Activated T-helper 2 cell treated with anti-CD3 and anti-CD28 coated beads, Interferon-gamma antibody, Interleukin-2, Interleukin-4, amounts not matched to agents 10 μg/mL and 5 μg/mL and 100 μg/mL, durations not matched to agents 14 hours and 24 hours and 36 hours (primary cell): Measurements from ENCODE around the gene CMYA5. TPM values are rescaled to one million over a fixed set of nuclear protein-coding genes. Genes with fewer than 3 reads are reported as not detected.
A peak's percentile ranks its signal among the peaks of the same experiment; 100 is the strongest.
"Not testable (repeated sequence)": the region's sequence is repeated elsewhere in the genome, so short reads cannot be mapped to it uniquely, and the experiment has no call there.

Experiments used
- DNase-seq: peaks from one replicate; pipeline ENCODE4 v3.0.0; 2021; ENCODE audit warnings: low spot score
- H3K27ac Mint-ChIP-seq: one replicate; pipeline ENCODE4 v1.8.0; 2021; ENCODE audit warnings: mixed read lengths
- H3K27me3 Mint-ChIP-seq: one replicate; pipeline ENCODE4 v1.8.0; 2021; ENCODE audit warnings: low read depth, mixed read lengths
- H3K36me3 Mint-ChIP-seq: one replicate; pipeline ENCODE4 v1.8.0; 2021; ENCODE audit warnings: low read depth, mixed read lengths
- H3K4me1 Mint-ChIP-seq: one replicate; pipeline ENCODE4 v1.8.0; 2021; ENCODE audit warnings: low read depth, mixed read lengths
- H3K4me3 Mint-ChIP-seq: one replicate; pipeline ENCODE4 v1.8.0; 2021; ENCODE audit warnings: low read depth, mild to moderate bottlenecking, moderate library complexity, mixed read lengths
- H3K9me3 Mint-ChIP-seq: one replicate; pipeline ENCODE4 v1.8.0; 2021; ENCODE audit warnings: mixed read lengths
- intact Hi-C: fragments of 100-400 bp; cut with micrococcal nuclease; formaldehyde crosslinking; loops from one replicate; pipeline ENCODE4 v1.15.1; 2023
- total RNA-seq: library from RNA; stranded (reverse); gene quantifications from 2 replicates; pipeline ENCODE4 v1.2.3, GENCODE V29; 2022

The CMYA5 gene
- total RNA-seq, result 0.11 and 0.44 TPM in 2 replicates

- no peak for DNase-seq
- intact Hi-C loops, result no loop called here
- no peak within 1 kb of the TSS for H3K4me3 Mint-ChIP-seq
- H3K27ac Mint-ChIP-seq, result no peak within 1 kb of the TSS
- H3K36me3 Mint-ChIP-seq, result peaks cover 38% of the 10 kb centered on the region
- H3K27me3 Mint-ChIP-seq, result no peaks in the 10 kb centered on the region
- peaks cover 10% of the 10 kb centered on the region for H3K4me1 Mint-ChIP-seq
- H3K9me3 Mint-ChIP-seq, result no peaks in the 10 kb centered on the region
Observed at GRCh38 chr5:79689541-79690466, at the start of gene CMYA5. Gene CMYA5 (plus strand): TSS chr5:79689836. CDS start chr5:79689908, 72 bp downstream.

DNA sequence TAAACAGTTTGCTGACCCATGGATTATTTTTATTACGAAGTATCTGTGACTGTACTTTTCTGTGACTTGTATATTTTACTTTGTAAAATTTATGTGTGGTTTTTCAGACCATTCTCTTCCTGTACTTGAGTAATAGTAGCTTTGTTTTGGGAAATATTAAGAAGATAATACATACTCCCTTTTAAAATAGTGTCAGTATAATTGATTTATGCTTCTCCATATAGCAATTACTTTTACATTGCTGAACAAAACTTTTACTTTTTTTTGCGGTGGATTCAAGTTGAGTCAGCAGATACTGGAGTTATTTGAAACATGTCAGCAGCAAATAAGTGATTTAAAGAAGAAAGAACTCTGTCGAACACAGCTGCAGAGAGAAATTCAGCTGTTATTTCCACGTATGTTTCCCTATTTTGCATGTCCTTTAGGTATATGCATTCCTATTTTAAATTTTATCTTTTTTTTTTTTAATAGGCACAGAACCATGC lies 49.0 kb upstream of the CMYA5 start:
- Mint-ChIP-seq H3K27ac (no peak overlapping the region), H3K9me3 (no peaks in the 10 kb centered on the region), H3K4me3 (no peak overlapping the region), H3K27me3 (no peaks in the 10 kb centered on the region), H3K4me1 (peaks cover 8% of the 10 kb centered on the region), H3K36me3 (peaks cover 68% of the 10 kb centered on the region)
- intact Hi-C loops, result no loop called here
- DNase-seq, result no peak

DNA sequence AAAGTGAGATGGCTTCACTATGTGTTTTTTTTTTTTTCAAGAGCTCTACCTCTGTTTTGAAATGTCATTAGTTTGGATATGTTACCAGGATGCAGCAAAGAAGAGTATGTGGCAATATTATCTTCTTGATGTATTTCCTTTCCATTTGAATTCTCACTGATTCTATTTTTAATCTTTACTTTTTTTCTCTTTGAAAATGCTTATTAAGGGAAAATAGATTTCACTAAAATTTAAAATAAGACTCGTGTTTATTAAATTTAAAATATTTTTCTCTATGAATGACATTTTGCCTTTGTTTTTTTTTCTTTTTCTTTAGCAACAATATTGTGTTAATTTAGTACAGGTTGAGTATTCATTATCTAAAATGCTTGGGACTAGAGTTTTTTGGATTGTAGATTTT lies 48.2 kb upstream of the CMYA5 start:
- intact Hi-C loops, result no loop called here
- H3K27me3 Mint-ChIP-seq, result no peaks in the 10 kb centered on the region
- no peaks in the 10 kb centered on the region for H3K9me3 Mint-ChIP-seq
- no peak overlapping the region for H3K27ac Mint-ChIP-seq
- H3K4me3 Mint-ChIP-seq, result no peak overlapping the region
- H3K36me3 Mint-ChIP-seq, result peaks cover 69% of the 10 kb centered on the region
- peaks cover 8% of the 10 kb centered on the region for H3K4me1 Mint-ChIP-seq
- no peak for DNase-seq

GRCh38 chr5:79642210-79642609 lies 47.4 kb upstream of the CMYA5 start:
- Mint-ChIP-seq H3K36me3 (peaks cover 68% of the 10 kb centered on the region), H3K27me3 (no peaks in the 10 kb centered on the region), H3K27ac (no peak overlapping the region), H3K4me3 (no peak overlapping the region), H3K9me3 (no peaks in the 10 kb centered on the region), H3K4me1 (peaks cover 8% of the 10 kb centered on the region)
- no peak for DNase-seq
- intact Hi-C loops, result no loop called here

DNA sequence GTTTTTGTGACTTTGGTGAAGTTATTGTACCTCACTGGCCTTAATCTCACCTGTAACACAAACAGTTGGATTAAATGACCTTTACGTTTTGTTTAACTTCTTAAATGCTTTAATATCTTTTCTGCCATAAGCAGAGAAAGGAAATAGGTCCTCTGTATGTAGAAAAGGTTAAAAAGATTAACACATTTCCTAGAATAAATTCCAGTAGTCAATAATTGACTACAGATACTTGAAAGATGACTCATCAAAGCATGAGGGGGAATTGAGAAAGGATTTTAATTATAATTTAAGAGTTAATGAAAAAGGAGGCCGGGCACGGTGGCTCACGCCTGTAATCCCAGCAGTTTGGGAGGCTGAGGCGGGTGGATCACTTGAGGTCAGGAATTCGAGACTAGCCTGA lies 35.8 kb upstream of the CMYA5 start:
- H3K4me1 Mint-ChIP-seq, result no peaks in the 10 kb centered on the region
- peaks cover 48% of the 10 kb centered on the region for H3K36me3 Mint-ChIP-seq
- intact Hi-C loops, result no loop called here
- DNase-seq, result no peak
- no peaks in the 10 kb centered on the region for H3K27me3 Mint-ChIP-seq
- H3K27ac Mint-ChIP-seq, result no peak overlapping the region
- H3K9me3 Mint-ChIP-seq, result no peaks in the 10 kb centered on the region
- no peak overlapping the region for H3K4me3 Mint-ChIP-seq

DNA sequence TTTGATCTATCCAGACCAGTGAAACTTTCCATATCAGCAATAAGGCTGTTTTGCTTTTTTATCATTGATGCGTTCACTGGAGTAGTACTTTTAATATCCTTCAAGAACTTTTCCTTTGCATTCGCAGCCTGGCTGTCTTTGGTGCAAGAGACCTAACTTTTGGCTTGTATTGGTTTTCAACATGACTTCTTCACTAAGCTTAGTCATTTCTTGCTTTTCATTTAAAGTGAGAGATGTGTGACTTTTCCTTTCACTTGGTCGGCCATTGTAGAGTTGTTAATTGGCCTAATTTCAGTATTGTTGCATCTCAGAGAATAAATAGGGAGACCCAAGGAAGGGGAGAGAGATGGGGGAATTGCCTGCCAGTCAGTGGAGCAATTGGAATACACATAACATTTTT lies 26.4 kb upstream of the CMYA5 start:
- Mint-ChIP-seq H3K4me3 (no peak overlapping the region), H3K27me3 (no peaks in the 10 kb centered on the region), H3K27ac (peak overlapping the region; percentile 50), H3K9me3 (peaks cover 13% of the 10 kb centered on the region), H3K36me3 (peaks cover 42% of the 10 kb centered on the region), H3K4me1 (peaks cover 14% of the 10 kb centered on the region)
- intact Hi-C loops, result no loop called here
- no peak for DNase-seq

GRCh38 chr5:79666758-79667157 lies 22.9 kb upstream of the CMYA5 start:
- no peak for DNase-seq
- Mint-ChIP-seq H3K36me3 (peaks cover 49% of the 10 kb centered on the region), H3K27me3 (no peaks in the 10 kb centered on the region), H3K4me3 (no peak overlapping the region), H3K9me3 (peaks cover 12% of the 10 kb centered on the region), H3K27ac (no peak overlapping the region), H3K4me1 (peaks cover 14% of the 10 kb centered on the region)
- intact Hi-C loops, result no loop called here

DNA sequence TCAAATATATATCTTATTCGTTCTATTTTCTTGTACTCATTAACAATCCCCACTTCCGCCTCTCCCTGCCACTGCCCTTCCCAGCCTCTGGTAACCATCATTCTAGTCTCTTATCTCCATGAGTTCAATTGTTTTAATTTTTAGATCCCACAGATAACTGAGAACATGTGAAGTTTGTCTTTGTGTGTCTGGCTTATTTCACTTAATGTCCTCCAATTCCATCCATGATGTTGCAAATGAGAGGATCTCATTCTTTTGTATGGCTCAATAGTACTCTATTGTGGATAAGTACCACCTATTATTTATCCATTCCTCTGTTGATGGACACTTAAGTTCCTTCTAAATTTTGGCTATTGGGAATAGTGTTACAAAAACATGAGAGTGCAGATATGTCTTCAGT lies 17.2 kb upstream of the CMYA5 start:
- DNase-seq, result no peak
- intact Hi-C loops, result no loop called here
- Mint-ChIP-seq H3K9me3 (no peaks in the 10 kb centered on the region), H3K36me3 (peaks cover 62% of the 10 kb centered on the region), H3K27ac (no peak overlapping the region), H3K4me1 (peaks cover 11% of the 10 kb centered on the region), H3K27me3 (no peaks in the 10 kb centered on the region), H3K4me3 (no peak overlapping the region)

DNA sequence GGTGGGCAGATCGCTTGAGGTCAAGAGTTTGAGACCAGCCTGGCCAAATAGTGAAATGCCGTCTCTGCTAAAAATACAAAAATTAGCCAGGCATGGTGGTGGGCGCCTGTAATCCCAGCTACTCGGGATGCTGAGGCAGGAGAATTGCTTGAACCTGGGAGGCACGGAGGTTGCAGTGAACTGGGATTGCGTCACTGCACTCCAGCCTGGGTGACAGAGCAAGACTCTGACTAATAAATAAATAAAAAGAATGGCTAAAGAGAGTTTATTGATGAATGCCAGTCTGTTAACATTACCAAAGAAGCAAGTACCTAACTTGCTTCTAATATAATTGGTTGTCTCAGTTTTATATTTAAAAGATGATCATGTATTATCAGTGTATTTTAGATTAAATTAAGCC lies 13.3 kb upstream of the CMYA5 start:
- H3K27me3 Mint-ChIP-seq, H3K27ac Mint-ChIP-seq, H3K4me3 Mint-ChIP-seq, intact Hi-C loops, DNase-seq, H3K9me3 Mint-ChIP-seq: not testable (repeated sequence)
- Mint-ChIP-seq H3K4me1 (peaks cover 17% of the 10 kb centered on the region), H3K36me3 (peaks cover 59% of the 10 kb centered on the region)

DNA sequence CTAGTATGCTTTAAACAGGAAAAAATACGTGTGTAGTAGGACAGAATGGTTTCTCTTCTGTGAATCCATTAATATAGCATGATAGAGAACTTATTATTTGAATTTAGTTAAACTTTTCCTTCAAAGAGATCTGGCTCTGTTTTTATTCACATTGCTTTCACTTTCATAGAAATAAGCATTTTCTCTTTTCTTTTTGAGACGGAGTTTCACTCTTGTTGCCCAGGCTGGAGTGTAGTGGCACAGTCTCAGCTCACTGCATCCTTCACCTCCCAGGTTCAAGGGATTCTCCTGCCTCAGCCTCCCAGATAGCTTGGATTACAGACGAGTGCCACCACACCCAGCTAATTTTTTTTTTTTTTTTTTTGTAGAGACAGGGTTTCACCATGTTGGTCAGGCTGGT lies 7.5 kb upstream of the CMYA5 start:
- intact Hi-C loops, DNase-seq, H3K27me3 Mint-ChIP-seq, H3K27ac Mint-ChIP-seq, H3K4me3 Mint-ChIP-seq, H3K9me3 Mint-ChIP-seq: not testable (repeated sequence)
- peaks cover 63% of the 10 kb centered on the region for H3K36me3 Mint-ChIP-seq
- H3K4me1 Mint-ChIP-seq, result peaks cover 29% of the 10 kb centered on the region

- Mint-ChIP-seq H3K4me1 (peaks cover 30% of the 10 kb centered on the region), H3K9me3 (no peaks in the 10 kb centered on the region), H3K36me3 (peaks cover 65% of the 10 kb centered on the region), H3K27ac (no peak overlapping the region), H3K4me3 (no peak overlapping the region), H3K27me3 (no peaks in the 10 kb centered on the region)
- DNase-seq, result no peak
- intact Hi-C loops, result no loop called here
Observed at GRCh38 chr5:79684782-79685181, 4.9 kb upstream of the CMYA5 start.

DNA sequence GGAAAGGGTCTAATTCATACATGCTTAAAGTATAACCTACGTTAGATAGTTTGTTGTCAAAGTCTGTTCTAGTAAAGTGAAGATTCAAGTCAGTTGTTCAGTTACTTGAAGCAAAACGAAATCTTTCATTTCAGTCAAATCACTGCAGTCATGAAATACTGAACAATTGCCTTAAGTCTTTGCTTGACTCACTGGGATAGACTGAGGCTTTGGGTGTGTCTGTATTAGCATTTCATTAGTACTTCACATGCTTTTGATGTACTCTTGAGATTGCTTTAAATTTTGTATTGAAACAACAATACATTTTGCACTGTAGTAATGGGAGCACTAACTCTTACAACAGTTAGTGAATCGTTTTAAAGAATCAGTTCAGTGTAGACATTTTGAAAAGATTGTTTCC lies 4.0 kb upstream of the CMYA5 start:
- DNase-seq, result no peak
- intact Hi-C loops, result no loop called here
- Mint-ChIP-seq H3K4me1 (peaks cover 27% of the 10 kb centered on the region), H3K9me3 (no peaks in the 10 kb centered on the region), H3K36me3 (peaks cover 65% of the 10 kb centered on the region), H3K27me3 (no peaks in the 10 kb centered on the region), H3K4me3 (no peak overlapping the region), H3K27ac (no peak overlapping the region)

DNA sequence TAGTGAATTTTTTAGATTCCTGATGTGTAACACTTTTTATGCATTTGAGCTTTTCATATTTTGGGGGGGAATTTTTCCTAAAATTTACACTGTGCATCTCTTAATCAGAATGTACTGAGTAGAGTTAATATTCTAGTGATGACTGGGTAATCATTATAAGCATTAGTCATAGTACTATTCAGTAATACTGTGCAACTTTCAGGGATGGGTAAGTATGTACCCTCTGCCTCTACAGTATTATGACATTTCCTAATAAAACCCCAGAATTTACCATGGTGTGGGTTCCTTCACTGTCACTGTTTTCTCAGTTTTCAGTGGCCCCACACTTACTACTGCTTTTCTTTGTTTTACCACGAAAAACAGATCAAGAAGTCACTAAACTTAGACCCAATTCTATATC lies 2.8 kb upstream of the CMYA5 start:
- Mint-ChIP-seq H3K27ac (no peak overlapping the region), H3K36me3 (peaks cover 58% of the 10 kb centered on the region), H3K4me3 (no peak overlapping the region), H3K27me3 (no peaks in the 10 kb centered on the region), H3K4me1 (peaks cover 19% of the 10 kb centered on the region), H3K9me3 (no peaks in the 10 kb centered on the region)
- intact Hi-C loops, result no loop called here
- DNase-seq, result no peak
